HepG2 (cell line): ENCODE results near the gene KANSL1. TPM values are rescaled to one million over a fixed set of nuclear protein-coding genes. Genes with fewer than 3 reads are reported as not detected.

ENCODE experiments used
- ATAC-seq: fragments of 200-7000 bp; cut with Tn5 transposase; 3 replicates; pipeline ENCODE4 v1.9.1; 2020; ENCODE audit warnings: mild to moderate bottlenecking, moderate library complexity
- BruUV-seq: library from RNA; stranded (reverse); fragments of 400-500 nt; replicated peaks from 2 replicates; lab custom pipeline; 2021; lab: Mats Ljungman, UMichigan
- CTCF ChIA-PET: fragments of 300-600 bp; formaldehyde crosslinking; extraction: SDS; loops from one replicate; lab custom pipeline; 2021; ENCODE audit warnings: low total read pairs, inconsistent platforms, low intra/inter-chr PET ratio; lab: Yijun Ruan, JAX
- POLR2A ChIA-PET: fragments of 350-600 bp; sonication (Branson Sonifier 250); formaldehyde crosslinking; loops from one replicate; lab custom pipeline; 2020; ENCODE audit warnings: antibody characterized with exemption, inconsistent platforms; lab: Yijun Ruan, JAX
- DNase-seq: peaks from one replicate; pipeline ENCODE4 v3.0.0-alpha.2; 2015; ENCODE audit warnings: low spot score
- FAIRE-seq: peaks from 3 replicates; lab custom pipeline; 2011; peaks lifted over from hg19 to GRCh38; lab: Jason Lieb, UNC
- H2AFZ ChIP-seq: one replicate; pipeline ENCODE4 v1.6.1; 2011; ENCODE audit warnings: low read length, inconsistent platforms
- H3K27ac ChIP-seq: fragments of 300-600 bp; 3 replicates; pipeline ENCODE4 v1.8.0; 2011; ENCODE audit warnings: mixed run types, mild to moderate bottlenecking, mixed read lengths, low read length, inconsistent platforms; ENCODE audit not compliant: insufficient read depth; ENCODE audit errors: extremely low read length
- H3K27me3 ChIP-seq, 2 experiments: fragments of 200-600 bp in 1 of 2; 2 replicates in 1 of 2; 3 replicates in 1 of 2; pipeline versions ENCODE4 v1.6.0 to v1.8.0; 2011; ENCODE audit warnings: low read length in 2 of 2, mild to moderate bottlenecking in 2 of 2, moderate library complexity in 2 of 2, inconsistent platforms in 1 of 2; ENCODE audit not compliant: insufficient read depth in 2 of 2, control insufficient read depth in 1 of 2
- H3K36me3 ChIP-seq, 2 experiments: fragments of 200-600 bp in 1 of 2; replicated peaks in 1 of 2; 2 replicates in 1 of 2; 3 replicates in 1 of 2; pipeline versions ENCODE4 v1.5.1 to v1.8.0; 2011; ENCODE audit warnings: low read length in 2 of 2, inconsistent platforms in 1 of 2; ENCODE audit not compliant: insufficient read depth in 2 of 2, control insufficient read depth in 1 of 2
- H3K4me1 ChIP-seq: 2 replicates; pipeline ENCODE4 v1.5.1; 2012; ENCODE audit warnings: low read length, inconsistent platforms; ENCODE audit not compliant: insufficient read depth
- H3K4me2 ChIP-seq: 2 replicates; pipeline ENCODE4 v1.6.0; 2011; ENCODE audit warnings: low read depth, low read length, inconsistent platforms
- H3K4me3 ChIP-seq, 3 experiments: fragments of 200-600 bp in 1 of 3; sonication (generic), shearing (Covaris generic) in 1 of 3; replicated peaks in 1 of 3; 2 replicates each; pipeline ENCODE4 v1.5.1; 2011 to 2016; ENCODE audit warnings: low read length in 3 of 3, inconsistent platforms in 2 of 3, low read depth in 2 of 3, mild to moderate bottlenecking in 2 of 3, control low read depth in 1 of 3, mixed read lengths in 1 of 3; ENCODE audit not compliant: insufficient read depth in 1 of 3
- H3K79me2 ChIP-seq: one replicate; pipeline ENCODE4 v1.6.1; 2011; ENCODE audit warnings: low read length, inconsistent platforms; ENCODE audit not compliant: insufficient read depth
- H3K9ac ChIP-seq: 2 replicates; pipeline ENCODE4 v1.6.0; 2011; ENCODE audit warnings: mild to moderate bottlenecking, low read depth, low read length, inconsistent platforms; ENCODE audit not compliant: insufficient read depth
- H3K9me3 ChIP-seq: 2 replicates; pipeline ENCODE4 v1.5.1; 2012; ENCODE audit warnings: mild to moderate bottlenecking, low read length
- H4K20me1 ChIP-seq: 2 replicates; pipeline ENCODE4 v1.6.0; 2011; ENCODE audit warnings: inconsistent platforms, mild to moderate bottlenecking, low read length, moderate library complexity; ENCODE audit not compliant: insufficient read depth
- MAX ChIP-seq: IDR thresholded peaks from 2 replicates; pipeline ENCODE4 v1.6.1; 2012; ENCODE audit warnings: inconsistent platforms
- RBM22 ChIP-seq: fragments of 200-400 bp; formaldehyde crosslinking; optimal IDR thresholded peaks from 2 replicates; pipeline ENCODE3; 2017; ENCODE audit warnings: mild to moderate bottlenecking, low read length, moderate library complexity
- TBX2 ChIP-seq: sonication (generic); formaldehyde crosslinking; IDR thresholded peaks from 2 replicates; pipeline ENCODE4 v1.5.0; 2020; ENCODE audit warnings: missing genetic modification reagents, mild to moderate bottlenecking, borderline replicate concordance
- ZNF121 ChIP-seq: sonication (generic); formaldehyde crosslinking; IDR thresholded peaks from 2 replicates; pipeline ENCODE4 v1.5.0; 2020; ENCODE audit warnings: mild to moderate bottlenecking, missing genetic modification reagents
- ZNF530 ChIP-seq: sonication (generic); formaldehyde crosslinking; IDR thresholded peaks from 2 replicates; pipeline ENCODE4 v1.5.0; 2020; ENCODE audit warnings: low read depth, mild to moderate bottlenecking, missing genetic modification reagents
- ZNF770 ChIP-seq: sonication (generic); formaldehyde crosslinking; IDR thresholded peaks from 2 replicates; pipeline ENCODE4 v1.5.0; 2020; ENCODE audit warnings: mild to moderate bottlenecking, missing genetic modification reagents
- WGBS: methylation state at CpG from one replicate; pipeline ENCODE4 v1.1.6; 2017; ENCODE audit warnings: low lambda C conversion rate; 5-methylcytosine and 5-hydroxymethylcytosine counted together
- in situ Hi-C: cut with HindIII; loops from 2 replicates; pipeline ENCODE4 v1.10.0; 2017; ENCODE audit warnings: low pct_unique_long_range_greater_than_20kb; ENCODE audit not compliant: extremely low pct_ligation_motif_present
- intact Hi-C: fragments of 100-400 bp; cut with micrococcal nuclease; formaldehyde crosslinking; loops from one replicate; pipeline ENCODE4 v1.10.0; 2022; ENCODE audit not compliant: unreplicated experiment
- polyA plus RNA-seq, 8 experiments: library from polyadenylated mRNA; depleted of rRNA in 3 of 8; stranded (reverse) in 7 of 8; unstranded in 1 of 8; fragments of >200 nt; fragmentation: Illumina TruSeq in 4 of 8; extraction: Trizol in 4 of 8; gene quantifications; 2 replicates each; pipeline versions ENCODE4 v1.2.1 to v1.2.3, GENCODE V29; 2011 to 2016; ENCODE audit warnings: low read depth in 4 of 8, missing spikeins in 1 of 8, mixed read lengths in 1 of 8; ENCODE audit not compliant: insufficient read depth in 1 of 8
- total RNA-seq, 5 experiments: library from RNA; depleted of rRNA; stranded (reverse); fragments of >200 nt; fragmentation: Illumina TruSeq; extraction: Trizol; gene quantifications; 2 replicates each; pipeline ENCODE4 v1.2.3, GENCODE V29; 2016; ENCODE audit warnings: low read depth in 1 of 5
- TF ChIP-seq, protein P1 (sequence below): fragments of 450-650 bp; IDR thresholded peaks from 2 replicates; pipeline ENCODE4 v1.6.1; 2016

KANSL1 gene
- total and polyA plus RNA-seq, 2 of the 13 experiments (the other 11 are each of a cell fraction or from before 2014, with no cell fraction given): 24.0 to 59.6 TPM

- TF ChIP-seq TBX2 (no peak), ZNF530 (CRISPR knock-in tag) (no peak), MAX (no peak)
- TF ChIP-seq, all 625 proteins: peak for 0
Observed at GRCh38 chr17:46047856-46048255, 145.4 kb downstream of the KANSL1 start (continued).

GRCh38 chr17:46047398-46047797 is 145.8 kb downstream of the KANSL1 start:
- Histone ChIP-seq H3K27ac (no peak overlapping the region), H3K27me3 (no peaks in the 10 kb centered on the region), H3K9ac (no peak overlapping the region), H3K4me3 (no peak overlapping the region), H3K79me2 (peaks cover 3% of the 10 kb centered on the region), H3K4me2 (no peak overlapping the region), H3K4me1 (peaks cover 26% of the 10 kb centered on the region), H3K36me3 (peaks cover 37 to 83% of the 10 kb centered on the region in 2 experiments), H3K9me3 (no peaks in the 10 kb centered on the region), H2AFZ (no peak overlapping the region)
- DNase-seq (no peak), ATAC-seq (no peak), FAIRE-seq (no peak)
- no TSS peak for BruUV-seq
- 97% methylated on average over 5 of the region's 5 CpGs for WGBS
- intact Hi-C loops (no loop called here), in situ Hi-C loops (no loop called here)
- CTCF ChIA-PET: interaction anchor here (1.9 kb wide), 1 partner anchor 45 kb away, joined by 4 read pairs; no protein-coding TSS in a partner anchor
- TF ChIP-seq ZNF770 (CRISPR knock-in tag) (no peak), ZNF121 (CRISPR knock-in tag) (peak; percentile 83; the same call in 1 of the 2 replicates), RBM22 (peak; percentile 54)
- TF ChIP-seq, protein P1, sequence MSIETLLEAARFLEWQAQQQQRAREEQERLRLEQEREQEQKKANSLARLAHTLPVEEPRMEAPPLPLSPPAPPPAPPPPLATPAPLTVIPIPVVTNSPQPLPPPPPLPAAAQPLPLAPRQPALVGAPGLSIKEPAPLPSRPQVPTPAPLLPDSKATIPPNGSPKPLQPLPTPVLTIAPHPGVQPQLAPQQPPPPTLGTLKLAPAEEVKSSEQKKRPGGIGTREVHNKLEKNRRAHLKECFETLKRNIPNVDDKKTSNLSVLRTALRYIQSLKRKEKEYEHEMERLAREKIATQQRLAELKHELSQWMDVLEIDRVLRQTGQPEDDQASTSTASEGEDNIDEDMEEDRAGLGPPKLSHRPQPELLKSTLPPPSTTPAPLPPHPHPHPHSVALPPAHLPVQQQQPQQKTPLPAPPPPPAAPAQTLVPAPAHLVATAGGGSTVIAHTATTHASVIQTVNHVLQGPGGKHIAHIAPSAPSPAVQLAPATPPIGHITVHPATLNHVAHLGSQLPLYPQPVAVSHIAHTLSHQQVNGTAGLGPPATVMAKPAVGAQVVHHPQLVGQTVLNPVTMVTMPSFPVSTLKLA: no peak
- TF ChIP-seq, all 625 proteins: peak for 2
- POLR2A ChIA-PET: no interaction called here
- H4K20me1 ChIP-seq: 0 out of 2 replicates have a peak, but pooled peaks cover 4% of the 10 kb centered on the region
